Astrocyte (in vitro differentiated cells and primary cell): Measurements from ENCODE around the gene S1PR1.

Experiments
- EZH2 ChIP-seq: IDR thresholded peaks from 2 replicates; pipeline ENCODE4 v1.6.1; 2012; ENCODE audit warnings: mild to moderate bottlenecking, low read length, inconsistent platforms; ENCODE audit not compliant: insufficient read depth
- TF ChIP-seq, protein P1 (sequence below): IDR thresholded peaks from 2 replicates; pipeline ENCODE4 v1.5.1; 2011; ENCODE audit warnings: low read depth, mild to moderate bottlenecking, inconsistent platforms, low read length, moderate library complexity; ENCODE audit not compliant: insufficient read depth

DNA sequence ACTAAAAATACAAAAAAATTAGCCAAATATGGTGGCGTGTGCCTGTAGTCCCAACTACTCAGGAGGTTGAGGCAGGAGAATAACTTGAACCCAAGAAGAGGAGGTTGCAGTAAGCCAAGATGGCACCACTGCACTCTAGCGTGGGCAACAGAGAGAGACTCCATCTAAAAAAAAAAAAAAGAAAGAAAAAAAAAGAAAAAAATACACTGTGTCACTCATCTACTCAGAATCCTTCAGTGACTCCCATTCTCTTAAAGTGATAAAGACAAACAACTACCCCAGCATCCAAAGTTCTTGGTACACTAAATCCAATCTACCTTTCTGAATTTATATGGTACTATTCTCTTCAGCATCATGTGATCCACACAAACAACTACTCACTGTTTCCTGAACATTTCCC, 40.2 kb upstream of the S1PR1 start:
- TF ChIP-seq, protein P1, sequence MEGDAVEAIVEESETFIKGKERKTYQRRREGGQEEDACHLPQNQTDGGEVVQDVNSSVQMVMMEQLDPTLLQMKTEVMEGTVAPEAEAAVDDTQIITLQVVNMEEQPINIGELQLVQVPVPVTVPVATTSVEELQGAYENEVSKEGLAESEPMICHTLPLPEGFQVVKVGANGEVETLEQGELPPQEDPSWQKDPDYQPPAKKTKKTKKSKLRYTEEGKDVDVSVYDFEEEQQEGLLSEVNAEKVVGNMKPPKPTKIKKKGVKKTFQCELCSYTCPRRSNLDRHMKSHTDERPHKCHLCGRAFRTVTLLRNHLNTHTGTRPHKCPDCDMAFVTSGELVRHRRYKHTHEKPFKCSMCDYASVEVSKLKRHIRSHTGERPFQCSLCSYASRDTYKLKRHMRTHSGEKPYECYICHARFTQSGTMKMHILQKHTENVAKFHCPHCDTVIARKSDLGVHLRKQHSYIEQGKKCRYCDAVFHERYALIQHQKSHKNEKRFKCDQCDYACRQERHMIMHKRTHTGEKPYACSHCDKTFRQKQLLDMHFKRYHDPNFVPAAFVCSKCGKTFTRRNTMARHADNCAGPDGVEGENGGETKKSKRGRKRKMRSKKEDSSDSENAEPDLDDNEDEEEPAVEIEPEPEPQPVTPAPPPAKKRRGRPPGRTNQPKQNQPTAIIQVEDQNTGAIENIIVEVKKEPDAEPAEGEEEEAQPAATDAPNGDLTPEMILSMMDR: no peak
- TF ChIP-seq EZH2: no peak
